HG02759 (cell line): ENCODE data around the gene HTRA3.

ENCODE experiments used
- ATAC-seq: cut with Tn5 transposase; IDR thresholded peaks from one replicate; pipeline ENCODE4 v1.9.1; 2021; ENCODE audit warnings: mild to moderate bottlenecking, moderate library complexity; ENCODE audit not compliant: unreplicated experiment

The HTRA3 gene

GRCh38 chr4:8269535-8270417 is at the start of gene HTRA3:
TSS of gene HTRA3 (plus strand) at chr4:8269754. CDS start at chr4:8269969, 215 bp downstream.
- no peak for ATAC-seq

GRCh38 chr4:8220661-8221450 is 48.7 kb upstream of the HTRA3 start:
- ATAC-seq: no peak

GRCh38 chr4:8221476-8221875 is 48.1 kb upstream of the HTRA3 start:
- ATAC-seq: no peak

GRCh38 chr4:8221985-8222384 is 47.6 kb upstream of the HTRA3 start:
- no peak for ATAC-seq

- ATAC-seq: no peak
These were observed 46.8 kb upstream of the HTRA3 start for GRCh38 chr4:8222609-8223388.

GRCh38 chr4:8224267-8224974 is 45.1 kb upstream of the HTRA3 start:
- ATAC-seq: no peak

- ATAC-seq: no peak
These were observed 44.5 kb upstream of the HTRA3 start for GRCh38 chr4:8224975-8225625.

- no peak for ATAC-seq
These were observed 43.7 kb upstream of the HTRA3 start for GRCh38 chr4:8225706-8226443.

- ATAC-seq: no peak
These were observed 42.3 kb upstream of the HTRA3 start for GRCh38 chr4:8227201-8227770.

- ATAC-seq: no peak
These were observed 41.7 kb upstream of the HTRA3 start for GRCh38 chr4:8227771-8228318.

GRCh38 chr4:8228319-8229250 is 41.0 kb upstream of the HTRA3 start:
- peak; percentile 77 for ATAC-seq

- no peak for ATAC-seq
These were observed 40.1 kb upstream of the HTRA3 start for GRCh38 chr4:8229331-8229975.

GRCh38 chr4:8230033-8230432 is 39.5 kb upstream of the HTRA3 start:
- no peak for ATAC-seq

GRCh38 chr4:8230891-8231290 is 38.7 kb upstream of the HTRA3 start:
- ATAC-seq: no peak

- ATAC-seq: no peak
These were observed 38.0 kb upstream of the HTRA3 start for GRCh38 chr4:8231551-8232049.

- no peak for ATAC-seq
These were observed 36.8 kb upstream of the HTRA3 start for GRCh38 chr4:8232748-8233147.
